Epithelial cell of proximal tubule (primary cell): ENCODE results near the gene BRF1. TPM values are rescaled to one million over a fixed set of nuclear protein-coding genes. Genes with fewer than 3 reads are reported as not detected.

Experiments
- DNase-seq: peaks from one replicate; pipeline ENCODE4 v3.0.0-alpha.2; 2011; ENCODE audit warnings: low read depth
- H3K4me3 ChIP-seq: 2 replicates; pipeline ENCODE4 v1.5.1; 2011; ENCODE audit warnings: low read depth, mild to moderate bottlenecking, low read length
- total RNA-seq: library from RNA; depleted of rRNA; stranded (reverse); fragments of >200 nt; gene quantifications from 2 replicates; pipeline ENCODE4 v1.2.3, GENCODE V29; 2015
- TF ChIP-seq, protein P1 (sequence below): conservative IDR thresholded peaks from 2 replicates; pipeline ENCODE4 v1.5.1; 2012; ENCODE audit warnings: low read depth, mild to moderate bottlenecking, low read length

The BRF1 gene
- total RNA-seq, 1 donor from 2014 or later: 23.8 TPM

DNA sequence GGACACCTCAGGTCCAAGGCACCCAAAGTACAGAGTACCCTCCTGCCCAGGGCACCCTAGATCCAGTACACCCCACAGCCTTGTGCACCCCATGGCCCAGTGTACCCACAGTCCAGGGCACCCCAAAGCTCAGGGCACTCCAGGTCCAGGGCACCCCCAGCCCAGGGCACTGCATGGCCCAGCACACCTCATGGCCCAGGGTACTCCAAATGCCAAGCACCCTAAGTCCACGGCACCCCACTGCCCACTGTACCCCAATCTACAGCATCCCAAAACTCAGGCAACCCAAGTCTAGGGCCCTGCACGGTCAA lies 138.2 kb downstream of the BRF1 start:
- no peak for DNase-seq
- H3K4me3 ChIP-seq: no peak overlapping the region
- TF ChIP-seq, protein P1, sequence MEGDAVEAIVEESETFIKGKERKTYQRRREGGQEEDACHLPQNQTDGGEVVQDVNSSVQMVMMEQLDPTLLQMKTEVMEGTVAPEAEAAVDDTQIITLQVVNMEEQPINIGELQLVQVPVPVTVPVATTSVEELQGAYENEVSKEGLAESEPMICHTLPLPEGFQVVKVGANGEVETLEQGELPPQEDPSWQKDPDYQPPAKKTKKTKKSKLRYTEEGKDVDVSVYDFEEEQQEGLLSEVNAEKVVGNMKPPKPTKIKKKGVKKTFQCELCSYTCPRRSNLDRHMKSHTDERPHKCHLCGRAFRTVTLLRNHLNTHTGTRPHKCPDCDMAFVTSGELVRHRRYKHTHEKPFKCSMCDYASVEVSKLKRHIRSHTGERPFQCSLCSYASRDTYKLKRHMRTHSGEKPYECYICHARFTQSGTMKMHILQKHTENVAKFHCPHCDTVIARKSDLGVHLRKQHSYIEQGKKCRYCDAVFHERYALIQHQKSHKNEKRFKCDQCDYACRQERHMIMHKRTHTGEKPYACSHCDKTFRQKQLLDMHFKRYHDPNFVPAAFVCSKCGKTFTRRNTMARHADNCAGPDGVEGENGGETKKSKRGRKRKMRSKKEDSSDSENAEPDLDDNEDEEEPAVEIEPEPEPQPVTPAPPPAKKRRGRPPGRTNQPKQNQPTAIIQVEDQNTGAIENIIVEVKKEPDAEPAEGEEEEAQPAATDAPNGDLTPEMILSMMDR: no peak

DNA sequence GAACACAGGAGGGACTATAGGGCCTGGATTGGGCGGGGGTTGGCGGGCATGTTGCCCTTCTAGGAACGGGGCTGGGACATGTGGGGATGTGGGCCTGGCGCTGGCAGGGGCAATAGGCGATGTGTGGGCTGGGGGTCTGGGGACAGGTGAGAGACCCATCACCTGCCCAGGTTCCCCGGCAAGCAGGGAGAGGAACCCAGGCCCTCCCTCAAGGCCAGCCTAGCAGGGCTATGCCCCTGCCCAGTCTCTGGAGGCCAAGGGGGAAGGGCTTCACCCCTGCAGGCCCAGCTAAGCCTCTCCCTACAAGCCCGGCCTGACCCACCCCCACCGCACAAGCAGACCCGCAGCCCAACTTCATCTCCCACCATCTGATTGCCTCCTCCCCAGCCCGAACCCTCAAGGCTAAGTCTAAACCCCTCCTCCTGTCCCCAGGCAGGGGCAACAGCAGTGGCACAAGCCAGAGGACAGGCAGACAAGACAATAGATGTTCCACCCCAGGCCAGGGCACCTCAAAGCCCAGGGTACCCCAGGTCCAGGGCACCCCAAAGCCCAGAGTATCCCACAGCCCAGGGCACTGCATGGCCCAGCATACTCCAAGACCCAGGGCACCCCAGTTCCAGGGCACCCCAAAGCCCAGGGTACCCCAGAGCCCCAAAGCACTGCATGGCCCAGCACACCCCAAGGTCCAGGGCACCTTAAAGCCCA lies 138.7 kb downstream of the BRF1 start:
- TF ChIP-seq, protein P1: no peak
- H3K4me3 ChIP-seq: no peak overlapping the region
- DNase-seq: no peak

DNA sequence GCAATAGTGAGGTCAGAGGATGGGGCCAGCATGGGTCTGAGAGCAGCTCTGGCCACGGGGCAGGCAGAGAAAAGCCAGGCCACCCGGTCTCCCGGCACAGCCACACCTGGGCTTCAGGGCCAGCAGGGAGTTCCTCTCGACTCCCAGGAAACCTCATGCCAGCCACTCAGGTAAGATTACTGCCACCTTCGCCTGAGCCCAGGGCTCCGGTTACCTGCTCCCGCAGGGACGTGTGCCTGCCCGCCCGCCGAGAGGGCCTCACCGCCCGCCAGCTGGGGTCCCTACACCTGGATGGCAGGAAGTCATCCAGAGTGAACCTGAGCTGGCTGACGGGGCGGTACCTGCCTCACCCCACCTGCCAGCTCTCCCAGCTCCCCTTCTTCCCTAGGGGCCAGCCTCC lies 139.5 kb downstream of the BRF1 start:
- TF ChIP-seq, protein P1: no peak

DNA sequence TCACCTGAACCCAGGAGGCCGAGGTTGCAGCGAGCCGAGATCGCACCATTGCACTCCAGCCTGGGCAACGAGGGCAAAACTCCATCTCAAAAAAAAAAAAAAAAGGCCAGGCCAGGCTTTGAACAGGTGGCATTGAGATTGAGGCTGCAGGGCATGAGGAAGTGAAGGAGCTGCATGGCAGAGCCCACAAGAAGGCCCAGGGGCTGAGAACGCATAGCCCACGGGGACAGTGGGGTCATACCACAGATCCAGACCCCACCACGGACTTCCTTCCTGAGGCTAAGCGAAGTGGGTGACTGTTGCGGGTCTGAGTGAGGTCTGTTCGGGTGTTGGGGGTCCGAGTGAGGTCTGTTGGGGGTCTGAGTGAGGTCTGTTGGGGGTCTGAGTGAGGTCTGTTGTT lies 140.0 kb downstream of the BRF1 start:
- TF ChIP-seq, protein P1: no peak
- H3K4me3 ChIP-seq: no peak overlapping the region
- DNase-seq: no peak

More for the DNA sequence above, 139.5 kb downstream of the BRF1 start:
- no peak overlapping the region for H3K4me3 ChIP-seq
- DNase-seq: no peak

DNA sequence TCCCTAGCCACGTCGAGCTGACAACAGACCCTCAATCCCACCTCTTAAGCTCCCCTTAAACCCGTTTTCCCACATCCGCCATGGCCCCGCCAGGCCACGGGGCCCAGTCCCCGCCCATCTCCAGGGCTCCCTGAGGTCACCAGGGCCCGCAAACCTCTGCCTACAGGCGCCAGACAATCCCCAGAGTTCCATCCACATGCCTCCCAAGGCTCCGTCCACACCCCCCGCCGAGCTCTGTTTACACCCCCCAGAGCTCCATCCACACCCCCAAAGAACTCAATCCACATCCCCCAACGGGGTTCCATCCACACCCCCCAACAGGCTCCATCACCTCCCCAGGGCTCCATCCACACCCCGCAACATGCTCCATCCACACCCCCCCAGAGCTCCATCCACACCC lies 141.5 kb downstream of the BRF1 start:
- DNase-seq: no peak
- TF ChIP-seq, protein P1: no peak
- no peak overlapping the region for H3K4me3 ChIP-seq

Other genes starting within 250 kb of the BRF1 start
- 0.29 and 0.43 TPM in 2 replicates for gene GPR132, start 235.6 kb downstream of the BRF1 start, total RNA-seq
- gene JAG2, start 132.2 kb downstream of the BRF1 start, total RNA-seq: 4.1 and 5.7 TPM in 2 replicates
- 23.0 and 30.2 TPM in 2 replicates for gene NUDT14, start 119.7 kb downstream of the BRF1 start, total RNA-seq
- 39.4 and 64.1 TPM in 2 replicates for gene BTBD6, start 52.5 kb downstream of the BRF1 start, total RNA-seq
- 45.1 and 68.7 TPM in 2 replicates for gene PACS2, start 13.7 kb upstream of the BRF1 start, total RNA-seq
- gene TEX22, start 97.5 kb upstream of the BRF1 start, total RNA-seq: 0.29 TPM in 1 of 2 replicates, not detected in the other
- gene MTA1, start 118.8 kb upstream of the BRF1 start, total RNA-seq: 56.1 and 64.1 TPM in 2 replicates
- 101 and 121 TPM in 2 replicates for gene CRIP2, start 173.8 kb upstream of the BRF1 start, total RNA-seq
- 7.0 and 8.3 TPM in 2 replicates for gene CRIP1, start 185.9 kb upstream of the BRF1 start, total RNA-seq
- 30.5 and 48.3 TPM in 2 replicates for gene TEDC1, start 190.2 kb upstream of the BRF1 start, total RNA-seq
- 3.5 and 5.6 TPM in 2 replicates for gene TMEM121, start 225.6 kb upstream of the BRF1 start, total RNA-seq